GM23338 (cell line): ENCODE measurements around the gene MAGEC2. TPM values are rescaled to one million over a fixed set of nuclear protein-coding genes. Genes with fewer than 3 reads are reported as not detected.

Experiments used
- ATAC-seq: fragments of 200-7000 bp; cut with Tn5 transposase; 3 replicates; pipeline ENCODE4 v1.9.1; 2020
- DNase-seq: peaks from one replicate; pipeline ENCODE4 v3.0.0-alpha.2; 2015; ENCODE audit warnings: low spot score
- H2AFZ ChIP-seq: fragments of 200-600 bp; sonication (generic); 2 replicates; pipeline ENCODE4 v1.8.0; 2016; ENCODE audit warnings: antibody characterized with exemption, mild to moderate bottlenecking, moderate library complexity
- H3F3A ChIP-seq: fragments of 200-600 bp; sonication (generic); replicated peaks from 2 replicates; pipeline ENCODE4 v1.8.0; 2017; ENCODE audit warnings: antibody characterized with exemption, mixed run types, low read depth
- H3K27ac ChIP-seq: fragments of 200-600 bp; sonication (generic); 2 replicates; pipeline ENCODE4 v1.6.1; 2016; ENCODE audit warnings: low read depth
- H3K27me3 ChIP-seq: fragments of 200-600 bp; sonication (generic); 2 replicates; pipeline ENCODE4 v1.8.0; 2016; ENCODE audit warnings: mild to moderate bottlenecking, mixed run types, moderate library complexity; ENCODE audit not compliant: insufficient read depth
- H3K36me3 ChIP-seq: fragments of 200-600 bp; sonication (generic); 2 replicates; pipeline ENCODE4 v1.8.0; 2016; ENCODE audit warnings: mild to moderate bottlenecking; ENCODE audit not compliant: insufficient read depth
- H3K4me1 ChIP-seq: fragments of 200-600 bp; sonication (generic); 2 replicates; pipeline ENCODE4 v1.8.0; 2016; ENCODE audit warnings: mild to moderate bottlenecking, moderate library complexity; ENCODE audit not compliant: insufficient read depth
- H3K4me2 ChIP-seq: fragments of 200-600 bp; sonication (generic); 2 replicates; pipeline ENCODE4 v1.7.1; 2017; ENCODE audit warnings: mixed run types
- H3K4me3 ChIP-seq: fragments of 200-600 bp; sonication (generic); 2 replicates; pipeline ENCODE4 v1.6.1; 2016; ENCODE audit warnings: mixed run types
- H3K79me2 ChIP-seq: fragments of 200-600 bp; sonication (generic); replicated peaks from 2 replicates; pipeline ENCODE4 v1.8.0; 2017; ENCODE audit warnings: mild to moderate bottlenecking; ENCODE audit not compliant: insufficient read depth
- H3K9me2 ChIP-seq: fragments of 200-600 bp; sonication (generic); 2 replicates; pipeline ENCODE4 v1.8.0; 2017; ENCODE audit not compliant: insufficient read depth
- H4K20me1 ChIP-seq: fragments of 200-600 bp; sonication (generic); replicated peaks from 2 replicates; pipeline ENCODE4 v1.8.0; 2017; ENCODE audit warnings: mild to moderate bottlenecking; ENCODE audit not compliant: insufficient read depth
- H3K27ac Mint-ChIP-seq: 2 replicates; pipeline ENCODE4 v1.8.0; 2020; ENCODE audit warnings: inconsistent platforms, mild to moderate bottlenecking, moderate library complexity, mixed read lengths
- H3K27me3 Mint-ChIP-seq: 3 replicates; pipeline ENCODE4 v1.8.0; 2022; ENCODE audit warnings: low read depth, mild to moderate bottlenecking, moderate library complexity, mixed read lengths, inconsistent platforms; ENCODE audit not compliant: insufficient read depth, poor library complexity
- H3K36me3 Mint-ChIP-seq: 3 replicates; pipeline ENCODE4 v1.8.0; 2021; ENCODE audit warnings: low read depth, mild to moderate bottlenecking, inconsistent platforms, moderate library complexity, mixed read lengths
- H3K4me1 Mint-ChIP-seq: 3 replicates; pipeline ENCODE4 v1.8.0; 2020; ENCODE audit warnings: mild to moderate bottlenecking, inconsistent platforms, mixed read lengths
- H3K4me3 Mint-ChIP-seq: 3 replicates; pipeline ENCODE4 v1.8.0; 2021; ENCODE audit warnings: moderate library complexity, mild to moderate bottlenecking, inconsistent platforms, mixed read lengths
- H3K9me3 Mint-ChIP-seq: 3 replicates; pipeline ENCODE4 v1.8.0; 2020; ENCODE audit warnings: moderate library complexity, mild to moderate bottlenecking, inconsistent platforms, mixed read lengths
- EZH2 ChIP-seq: fragments of 200-600 bp; sonication (generic); IDR thresholded peaks from one replicate; pipeline ENCODE4 v1.8.0; 2017; ENCODE audit warnings: antibody characterized with exemption, mild to moderate bottlenecking, low read depth; ENCODE audit not compliant: unreplicated experiment
- EZH2phosphoT487 ChIP-seq: fragments of 200-600 bp; sonication (generic); IDR thresholded peaks from one replicate; pipeline ENCODE4 v1.8.1; 2018; ENCODE audit warnings: antibody characterized with exemption; ENCODE audit not compliant: unreplicated experiment
- JUNB ChIP-seq: IDR thresholded peaks from one replicate; pipeline ENCODE4 v1.6.1; 2016; ENCODE audit warnings: antibody characterized with exemption; ENCODE audit not compliant: unreplicated experiment
- NANOG ChIP-seq: IDR thresholded peaks from 2 replicates; pipeline ENCODE4 v1.6.1; 2016; ENCODE audit warnings: antibody characterized with exemption, borderline replicate concordance
- POLR2AphosphoS5 ChIP-seq: IDR thresholded peaks from 2 replicates; pipeline ENCODE4 v1.6.1; 2016; ENCODE audit warnings: antibody characterized with exemption, low read depth
- STAT1 ChIP-seq: IDR thresholded peaks from one replicate; pipeline ENCODE4 v1.6.1; 2016; ENCODE audit warnings: antibody characterized with exemption; ENCODE audit not compliant: unreplicated experiment
- ZNF114 ChIP-seq: fragments of 250-450 bp; sonication (Bioruptor Pico); IDR thresholded peaks from 2 replicates; pipeline ENCODE4 v1.5.0; 2020; ENCODE audit warnings: mild to moderate bottlenecking, moderate library complexity
- ZNF331 ChIP-seq: fragments of 250-450 bp; sonication (Bioruptor Pico); IDR thresholded peaks from 2 replicates; pipeline ENCODE4 v1.5.0; 2020; ENCODE audit warnings: low read depth, mild to moderate bottlenecking, moderate library complexity
- ZNF462 ChIP-seq: fragments of 250-450 bp; sonication (Bioruptor Pico); IDR thresholded peaks from 2 replicates; pipeline ENCODE4 v1.5.0; 2020; ENCODE audit warnings: mild to moderate bottlenecking, moderate library complexity
- polyA plus RNA-seq: library from polyadenylated mRNA; unstranded; fragments of >200 nt; fragmentation: Nextera tagmentation; extraction: Ambion mirVana; gene quantifications from 2 replicates; pipeline ENCODE4 v1.2.1, GENCODE V29; 2016
- total RNA-seq: library from RNA; depleted of rRNA; stranded (reverse); fragments of >200 nt; shearing (Covaris generic); gene quantifications from 2 replicates; pipeline ENCODE4 v1.2.3, GENCODE V29; 2014

The MAGEC2 gene
- total and polyA plus RNA-seq, 2 experiments from 2014 or later: not detected

- no peak for TF ChIP-seq ZNF462 (CRISPR knock-in tag)
- no peak for TF ChIP-seq EZH2phosphoT487
- no peak for TF ChIP-seq POLR2AphosphoS5
- no peak for TF ChIP-seq EZH2
- no peak for TF ChIP-seq NANOG
- TF ChIP-seq ZNF114: no peak
- TF ChIP-seq JUNB: no peak
These were observed 9.0 kb upstream of the MAGEC2 start (continued) for GRCh38 chrX:142214081-142214480.

- Histone ChIP-seq H4K20me1 (no peaks in the 10 kb centered on the region), H3K79me2 (no peaks in the 10 kb centered on the region), H3F3A (no peaks in the 10 kb centered on the region), H3K4me1 (no peaks in the 10 kb centered on the region), H3K27ac (no peak overlapping the region), H3K36me3 (no peaks in the 10 kb centered on the region), H3K4me3 (no peak overlapping the region), H3K4me2 (no peak overlapping the region), H3K9me2 (no peaks in the 10 kb centered on the region), H2AFZ (no peak overlapping the region), H3K27me3 (no peaks in the 10 kb centered on the region)
- no peak overlapping the region for H3K27ac Mint-ChIP-seq
- H3K36me3 Mint-ChIP-seq: peaks cover 3% of the 10 kb centered on the region; the same call in 1 of the 3 replicates
- no peak for ATAC-seq
- no peak for DNase-seq
- H3K27me3 Mint-ChIP-seq: peaks cover 1% of the 10 kb centered on the region
- H3K9me3 Mint-ChIP-seq: peaks cover 4% of the 10 kb centered on the region; the same call in 2 of the 3 replicates
- no peak overlapping the region for H3K4me3 Mint-ChIP-seq
- H3K4me1 Mint-ChIP-seq: no peaks in the 10 kb centered on the region
- TF ChIP-seq STAT1: no peak
- no peak for TF ChIP-seq ZNF331 (CRISPR knock-in tag)
- TF ChIP-seq EZH2: no peak
- no peak for TF ChIP-seq ZNF462 (CRISPR knock-in tag)
- no peak for TF ChIP-seq ZNF114
- no peak for TF ChIP-seq EZH2phosphoT487
These were observed 4.0 kb downstream of the MAGEC2 start for GRCh38 chrX:142201113-142201512.
